Hindlimb muscle (tissue), 1 donor: ENCODE results near the gene LYRM1. TPM values are rescaled to one million over a fixed set of nuclear protein-coding genes. Genes with fewer than 3 reads are reported as not detected.
"Not testable (repeated sequence)": the region's sequence is repeated elsewhere in the genome, so short reads cannot be mapped to it uniquely, and the experiment has no call there.

Experiments
- DNase-seq: peaks from one replicate; pipeline ENCODE4 v3.0.0-alpha.2; 2013
- polyA plus RNA-seq: library from polyadenylated mRNA; unstranded; fragments of 120-200 nt; gene quantifications from one replicate; pipeline ENCODE4 v1.2.1, GENCODE V29; 2013; ENCODE audit not compliant: insufficient read length

The LYRM1 gene
- polyA plus RNA-seq, 1 donor: 18.5 TPM

GRCh38 chr16:20937736-20938135 lies 37.2 kb downstream of the LYRM1 start:
- DNase-seq: no peak

DNA sequence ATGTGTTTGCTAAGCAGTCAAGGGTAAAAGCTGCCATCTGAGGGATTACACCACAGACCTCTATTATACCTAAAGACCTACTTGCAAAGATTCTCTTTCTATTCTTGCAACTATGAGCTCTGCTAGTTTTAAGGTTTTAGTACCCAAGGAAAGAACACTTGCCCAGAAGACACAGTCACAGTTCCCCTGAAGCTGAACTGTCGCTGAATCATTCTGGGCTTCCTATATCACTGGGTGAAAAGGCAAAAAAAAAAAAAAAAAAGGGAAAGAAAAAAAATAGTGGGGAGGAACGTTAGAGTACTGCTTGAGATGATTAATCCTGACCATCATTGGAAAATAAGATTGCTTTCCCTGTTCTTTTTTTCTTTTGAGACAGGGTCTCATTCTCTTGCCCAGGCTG lies 37.9 kb downstream of the LYRM1 start:
- DNase-seq: no peak

GRCh38 chr16:20939611-20940010 lies 39.0 kb downstream of the LYRM1 start:
- DNase-seq: no peak

DNA sequence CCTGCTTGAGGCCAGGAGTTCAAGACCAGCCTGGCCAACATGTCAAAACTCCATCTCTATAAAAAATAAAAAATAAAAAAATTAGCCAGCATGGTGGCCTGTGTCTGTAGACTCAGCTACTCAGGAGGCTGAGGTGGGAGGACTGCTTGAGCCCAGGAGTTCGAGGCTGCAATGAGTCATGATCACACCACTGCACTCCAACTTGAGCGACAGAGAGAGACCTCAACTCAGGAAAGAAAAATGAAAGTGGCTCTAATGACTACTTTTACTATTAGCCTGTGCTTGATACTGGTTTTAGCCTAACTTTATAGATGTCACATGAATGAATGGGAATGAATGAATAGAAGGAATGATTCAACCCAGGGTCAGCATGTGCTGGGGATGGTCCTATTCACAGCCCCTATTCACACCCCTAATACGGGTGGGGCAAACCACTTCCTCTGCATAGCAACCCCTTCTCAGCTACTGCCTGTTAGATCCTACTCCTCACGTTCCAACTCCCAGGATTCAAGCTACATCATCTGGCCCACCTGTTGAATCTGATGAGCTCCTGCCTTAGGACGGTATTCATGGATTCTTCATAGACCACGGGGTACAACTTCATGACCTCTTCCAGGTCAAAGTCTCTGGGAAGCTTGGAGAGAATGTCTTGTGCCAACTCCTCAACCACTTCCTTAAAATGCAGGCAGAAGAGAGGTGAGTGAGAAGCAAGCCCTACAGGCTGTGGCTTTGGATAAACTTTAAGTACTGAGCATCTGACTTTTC lies 40.5 kb downstream of the LYRM1 start:
- no peak for DNase-seq

DNA sequence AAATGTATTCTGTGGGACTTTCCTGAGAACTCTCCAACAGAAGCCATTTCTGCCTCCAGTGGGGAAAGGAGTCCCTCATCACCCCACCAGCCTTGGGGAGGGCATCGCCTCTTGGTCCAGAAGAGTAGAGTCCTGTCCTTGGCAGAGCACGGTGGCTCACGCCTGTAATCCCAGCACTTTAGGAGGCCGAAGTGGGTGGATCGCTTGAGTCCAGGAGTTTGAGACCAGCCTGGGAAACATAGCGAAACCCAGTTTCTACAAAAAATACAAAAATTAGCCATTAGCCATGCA lies 41.0 kb downstream of the LYRM1 start:
- DNase-seq: no peak

GRCh38 chr16:20942256-20942655 lies 41.7 kb downstream of the LYRM1 start:
- DNase-seq: no peak

DNA sequence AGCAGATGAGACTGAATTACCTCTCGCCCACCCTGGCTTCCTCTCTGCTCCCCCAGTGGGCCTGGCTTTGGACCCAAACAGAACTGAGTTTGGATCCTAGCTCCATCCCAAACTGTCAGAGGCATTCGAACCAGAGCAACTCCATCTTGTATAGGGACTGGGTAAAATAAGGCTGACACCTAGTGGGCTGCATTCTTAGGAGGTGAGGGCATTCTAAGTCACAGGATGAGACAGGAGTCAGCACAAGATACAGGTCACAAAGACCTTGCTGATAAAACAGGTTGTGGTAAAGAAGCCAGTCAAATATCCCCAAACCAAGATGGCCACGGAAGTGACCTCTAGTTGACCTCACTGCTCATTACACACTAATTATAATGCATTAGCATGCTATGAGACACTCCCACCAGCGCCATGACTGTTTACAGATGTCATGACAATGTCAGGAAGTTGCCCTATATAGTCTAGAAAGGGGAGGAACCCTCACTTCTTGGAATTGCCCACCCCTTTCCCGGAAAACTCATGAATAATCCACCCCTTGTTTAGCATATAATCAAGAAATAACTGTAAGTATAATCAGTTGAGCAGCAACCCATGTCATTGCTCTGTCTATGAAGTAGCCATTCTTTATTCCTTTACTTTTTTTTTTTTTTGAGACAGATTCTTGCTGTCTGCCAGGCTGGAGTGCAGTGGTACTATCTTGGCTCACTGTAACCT lies 44.4 kb downstream of the LYRM1 start:
- DNase-seq: no peak

- DNase-seq: not testable (repeated sequence)
These were observed 45.0 kb downstream of the LYRM1 start for GRCh38 chr16:20945575-20945875.

DNA sequence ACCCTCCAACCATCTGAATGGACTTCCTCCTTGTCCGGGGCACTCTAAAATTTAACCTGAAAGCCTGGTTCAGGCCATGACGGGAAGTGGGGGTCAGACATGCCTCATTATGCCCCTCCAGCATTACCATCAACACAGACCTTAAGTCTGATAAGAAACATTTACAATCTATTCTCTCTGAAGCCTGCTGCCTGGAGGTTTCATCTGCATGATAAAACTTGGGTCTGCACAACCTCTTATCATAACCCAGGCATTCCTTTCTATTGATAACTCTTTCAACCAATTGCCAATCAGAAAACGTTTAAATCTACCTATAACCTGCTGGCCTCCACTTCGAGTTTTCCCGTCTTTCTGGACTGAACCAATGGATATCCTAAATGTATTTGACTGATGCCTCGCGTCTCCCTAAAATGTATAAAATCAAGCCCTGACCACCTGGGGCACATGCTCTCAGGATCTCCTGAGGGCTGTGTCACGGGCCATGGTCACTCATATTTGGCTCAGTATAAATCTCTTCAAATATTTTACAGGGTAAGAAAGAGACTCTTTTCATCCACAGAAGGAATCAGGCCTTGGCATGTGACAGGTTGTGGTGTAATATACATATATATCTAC lies 45.6 kb downstream of the LYRM1 start:
- no peak for DNase-seq

DNA sequence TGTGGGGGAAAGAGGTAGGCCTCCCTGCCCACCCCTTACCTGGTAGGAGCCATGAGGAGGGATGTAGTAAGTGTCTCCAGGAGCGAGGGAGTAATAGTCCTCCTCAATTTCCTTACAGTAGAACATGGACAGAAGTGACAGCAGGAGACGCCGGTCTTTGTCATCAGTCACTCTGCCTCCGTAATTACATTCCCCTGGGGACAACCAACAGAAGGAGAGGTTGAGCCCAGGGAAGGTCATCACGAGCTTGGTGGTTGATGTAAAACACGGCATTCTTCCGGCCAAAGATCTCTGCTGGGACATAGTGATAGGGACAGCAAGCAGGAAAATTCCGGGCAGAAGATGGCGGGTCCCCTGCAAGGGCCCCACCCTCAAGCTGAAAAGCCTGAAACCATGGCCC lies 47.9 kb downstream of the LYRM1 start:
- DNase-seq: no peak

DNA sequence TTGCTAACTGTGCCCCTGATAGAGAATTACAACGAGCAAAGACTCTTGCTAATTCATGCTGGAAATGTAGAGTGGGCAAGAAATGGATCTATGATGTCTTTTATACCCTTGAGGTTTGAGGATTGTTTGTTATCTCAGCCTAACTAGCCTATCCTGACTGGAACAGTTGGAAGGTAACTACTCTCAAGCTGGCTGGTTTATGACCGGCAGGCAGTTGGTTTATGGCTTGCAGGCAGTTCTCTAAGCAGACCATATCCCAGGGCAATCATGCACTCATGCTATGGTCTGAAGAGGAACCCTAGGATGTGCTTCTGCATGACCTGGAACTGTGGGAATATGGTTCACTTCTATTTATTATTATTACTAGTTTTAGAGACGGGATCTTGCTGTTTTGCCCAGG lies 49.1 kb downstream of the LYRM1 start:
- DNase-seq: no peak

DNA sequence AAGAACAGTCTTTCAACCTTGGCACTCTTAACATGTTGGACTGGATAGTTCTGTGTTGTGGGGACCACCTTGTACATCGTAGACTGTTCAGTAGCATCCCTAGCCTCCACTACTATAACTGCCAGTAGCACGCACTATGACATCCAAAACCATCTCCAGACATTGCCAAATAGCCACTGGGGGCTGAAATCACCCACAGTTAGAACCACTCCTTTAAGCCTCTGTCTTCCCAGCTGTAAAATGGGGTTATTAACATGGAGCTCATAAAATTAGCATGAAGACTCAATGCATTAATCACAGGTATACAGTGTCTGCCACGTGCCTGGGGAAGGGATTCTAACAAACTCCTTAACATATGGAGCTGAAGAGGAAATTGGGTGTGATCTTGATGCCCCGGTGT lies 49.7 kb downstream of the LYRM1 start:
- no peak for DNase-seq

- DNase-seq: no peak
These were observed 51.8 kb downstream of the LYRM1 start for GRCh38 chr16:20952139-20952920.

DNA sequence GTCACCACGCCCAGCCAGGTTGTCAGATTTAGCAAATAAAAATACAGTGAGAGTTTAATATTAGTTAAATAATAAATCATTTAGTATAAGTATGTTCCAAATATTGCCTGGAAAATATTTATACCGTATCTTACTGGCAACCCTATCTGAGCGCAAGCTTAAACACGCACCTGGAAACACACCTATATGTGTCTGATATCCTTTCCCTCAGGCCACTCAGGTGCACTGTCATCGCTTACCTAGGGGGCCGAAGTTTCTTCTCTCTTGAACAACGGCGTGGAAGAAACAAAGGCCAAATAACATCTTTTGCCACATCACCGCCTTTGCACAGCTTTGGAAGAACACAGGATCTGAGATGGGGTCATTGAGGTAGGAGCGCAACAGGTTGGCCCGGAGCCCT lies 54.0 kb downstream of the LYRM1 start:
- no peak for DNase-seq

- no peak for DNase-seq
These were observed 55.7 kb downstream of the LYRM1 start for GRCh38 chr16:20956319-20956718.

- no peak for DNase-seq
These were observed 56.6 kb downstream of the LYRM1 start for GRCh38 chr16:20957153-20957552.

GRCh38 chr16:20960899-20961298 lies 60.3 kb downstream of the LYRM1 start:
- DNase-seq: no peak

DNA sequence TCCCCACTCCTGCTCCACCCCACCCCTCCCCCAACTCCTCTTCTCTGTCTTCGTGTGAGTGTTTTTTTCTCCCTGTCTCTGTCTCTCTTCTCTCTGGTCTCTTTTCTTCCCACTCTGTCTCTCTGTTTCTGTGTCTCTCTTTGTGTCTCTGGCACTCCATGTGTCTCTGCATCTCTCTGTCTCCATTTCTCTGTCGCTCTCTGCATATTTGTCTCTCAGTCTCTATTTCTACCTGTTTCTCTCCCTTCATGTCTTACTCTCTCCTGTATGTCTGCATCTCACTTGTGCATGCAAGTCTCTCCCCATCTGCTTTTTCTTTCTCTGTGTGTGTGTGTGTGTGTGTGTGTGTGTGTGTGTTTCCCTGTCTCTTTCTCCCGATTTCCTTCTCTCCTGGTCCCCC lies 68.2 kb downstream of the LYRM1 start:
- DNase-seq: no peak

GRCh38 chr16:20969386-20969785 lies 68.8 kb downstream of the LYRM1 start:
- DNase-seq: no peak

DNA sequence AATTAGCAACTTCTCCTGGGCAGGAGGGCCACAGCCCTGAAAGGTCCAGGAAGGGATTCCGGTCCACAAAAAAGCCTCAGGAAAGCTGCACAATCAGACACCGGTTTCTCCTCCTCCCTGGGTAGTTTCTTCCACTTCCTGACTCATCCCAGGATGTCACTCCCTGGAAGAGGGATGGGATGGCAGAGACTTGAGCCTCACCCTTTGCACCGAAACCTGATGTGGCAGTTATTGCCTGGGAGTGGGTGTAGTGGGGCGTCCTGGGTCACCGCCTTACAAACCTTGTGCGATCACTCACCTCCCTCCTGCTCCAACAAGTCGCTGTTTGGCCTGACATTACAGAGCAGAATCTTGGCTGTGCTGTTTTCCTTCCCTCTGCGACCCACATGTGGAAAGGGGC lies 70.8 kb downstream of the LYRM1 start:
- DNase-seq: no peak

GRCh38 chr16:20973201-20973600 lies 72.6 kb downstream of the LYRM1 start:
- not testable (repeated sequence) for DNase-seq
